ENCODE results near the gene ENOSF1. TPM values are rescaled to one million over a fixed set of nuclear protein-coding genes. Genes with fewer than 3 reads are reported as not detected.

Gene ENOSF1
- total and polyA plus RNA-seq, 8 donors, result 27.1 to 69.2 (median 46.7) TPM

DNA sequence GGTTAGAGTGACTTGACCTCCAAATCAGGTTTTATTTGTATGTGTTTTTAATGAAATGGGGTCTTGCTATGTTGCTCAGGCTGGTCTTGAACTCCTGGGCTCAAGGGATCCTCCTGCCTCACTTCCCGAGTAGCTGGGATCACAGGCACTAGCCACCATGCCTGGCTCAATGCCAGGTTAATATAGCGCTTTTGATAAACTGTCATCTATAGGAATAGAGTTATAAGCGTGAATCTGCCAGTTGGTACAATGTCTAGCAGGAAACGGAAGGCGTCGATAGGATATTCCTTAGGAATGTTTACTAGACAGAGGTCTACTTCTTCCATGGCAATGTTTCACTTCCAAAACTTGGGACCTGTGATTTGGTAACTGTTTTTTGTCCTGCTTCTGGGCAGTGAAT, 90.1 kb downstream of the ENOSF1 start:
- no peak for ATAC-seq

DNA sequence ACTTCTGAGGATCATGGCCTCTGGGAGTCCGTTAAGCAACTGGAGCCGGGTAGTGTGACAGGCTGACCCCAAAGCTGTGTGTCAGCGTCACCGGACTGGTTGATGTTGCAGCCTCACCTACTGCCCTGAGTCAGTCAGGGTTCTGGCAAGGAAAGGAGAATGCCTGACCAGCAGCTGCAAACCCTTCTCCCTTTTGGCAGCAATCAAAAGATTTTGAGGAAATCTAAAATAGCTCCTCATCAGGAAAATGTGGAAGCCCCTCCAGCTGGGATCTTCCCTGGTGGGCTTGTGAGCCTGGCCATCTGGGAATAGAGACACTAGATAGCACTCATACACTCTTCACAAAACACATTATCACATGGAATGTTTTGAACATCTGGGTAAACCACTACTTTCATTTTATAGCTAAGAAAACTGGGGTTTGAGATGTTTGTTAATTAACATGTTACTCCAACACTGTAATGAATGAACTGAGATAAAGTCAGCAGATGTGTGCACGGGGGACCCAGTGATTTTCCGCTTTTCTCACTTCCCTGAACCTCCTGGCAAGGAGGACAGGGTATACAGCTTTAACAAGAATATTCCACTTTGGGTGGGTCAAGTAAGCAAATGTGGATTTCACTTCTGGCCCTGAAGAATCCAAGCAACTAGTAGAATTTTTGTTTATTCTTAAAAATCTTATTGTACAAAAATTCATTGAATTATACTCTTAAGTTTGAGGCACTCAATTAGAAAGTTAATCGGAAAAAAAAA, 91.0 kb downstream of the ENOSF1 start:
- Histone ChIP-seq H3K4me1 (no peaks in the 10 kb centered on the region), H3K4me3 (no peak overlapping the region), H3K9me3 (no peaks in the 10 kb centered on the region), H3K36me3 (no peaks in the 10 kb centered on the region), H3K27ac (no peak overlapping the region), H3K27me3 (no peaks in the 10 kb centered on the region)
- no peak for TF ChIP-seq CTCF (IDR thresholded peaks at IDR 0.05)
- DNase-seq, result no peak
- no peak for ATAC-seq
- 60 to 62% methylated on average over 7 of the region's 7 CpGs for WGBS, 2 donors
- intact Hi-C loops (cut with DNase I), result loop anchor here in 2 of 3 donors (10.0 kb wide), 1 partner anchor 213 kb away; no protein-coding TSS in a partner anchor
- FAIRE-seq, result no peak

More for the DNA sequence above, 90.1 kb downstream of the ENOSF1 start:
- Histone ChIP-seq H3K27ac (no peak overlapping the region), H3K4me3 (no peak overlapping the region), H3K36me3 (no peaks in the 10 kb centered on the region), H3K27me3 (no peaks in the 10 kb centered on the region), H3K9me3 (no peaks in the 10 kb centered on the region), H3K4me1 (no peaks in the 10 kb centered on the region)
- no peak for TF ChIP-seq CTCF (IDR thresholded peaks at IDR 0.05)
- DNase-seq (no peak), FAIRE-seq (no peak)
- WGBS, 2 donors, result 68 to 70% methylated on average over 6 of the region's 6 CpGs
- intact Hi-C loops (cut with DNase I), result loop anchor here in 2 of 3 donors (10.0 kb wide), 1 partner anchor 213 kb away; no protein-coding TSS in a partner anchor

Other genes with a start within 250 kb of the ENOSF1 start
- gene COLEC12, start 211.9 kb downstream of the ENOSF1 start, total RNA-seq, result 1 to 10 TPM in 4 of 6 donors, under 1 TPM in 2; 0.56 to 5.5 (median 2.5) TPM
- gene COLEC12, start 211.9 kb downstream of the ENOSF1 start, polyA plus RNA-seq, result under 1 TPM; 0.35 to 0.76 TPM
- gene CETN1, start 132.2 kb downstream of the ENOSF1 start, total RNA-seq, result not detected
- gene CETN1, start 132.2 kb downstream of the ENOSF1 start, polyA plus RNA-seq, result not detected
- gene CLUL1, start 115.6 kb downstream of the ENOSF1 start, total RNA-seq, result 1 to 10 TPM in 1 of 6 donors, under 1 TPM in 5; 0.16 to 1.2 (median 0.68) TPM
- gene CLUL1, start 115.6 kb downstream of the ENOSF1 start, polyA plus RNA-seq, result 1 to 10 TPM in 1 of 2 donors, under 1 TPM in 1; 0.57 to 1.7 TPM
- 1 to 10 TPM; 2.7 to 6.9 (median 3.9) TPM for gene TYMS, start 55.0 kb downstream of the ENOSF1 start, total RNA-seq
- gene TYMS, start 55.0 kb downstream of the ENOSF1 start, polyA plus RNA-seq, result 1 to 10 TPM; 1.3 to 1.9 TPM
- 10 to 100 TPM; 28.1 to 35.2 (median 30.7) TPM for gene YES1, start 99.6 kb upstream of the ENOSF1 start, total RNA-seq
- 10 to 100 TPM; 10.7 to 11.4 TPM for gene YES1, start 99.6 kb upstream of the ENOSF1 start, polyA plus RNA-seq
- gene ADCYAP1, start 192.2 kb upstream of the ENOSF1 start, total RNA-seq, result 1 to 10 TPM in 5 of 6 donors, under 1 TPM in 1; 0.98 to 8.4 (median 2.0) TPM
- gene ADCYAP1, start 192.2 kb upstream of the ENOSF1 start, polyA plus RNA-seq, result 10 to 100 TPM in 1 of 2 donors, 1 to 10 TPM in 1; 4.7 to 36.3 TPM